Activated CD8-positive, alpha-beta memory T cell treated with anti-CD3 and anti-CD28 coated beads for 1 hour (primary cell): ENCODE data around the gene CLDN4.
"Not testable (repeated sequence)": the region's sequence is repeated elsewhere in the genome, so short reads cannot be mapped to it uniquely, and the experiment has no call there.

Experiments
- DNase-seq, 2 donors: peaks; one replicate each; pipeline ENCODE4 v3.0.0-alpha.2; 2020; ENCODE audit warnings: low read depth in 1 of 2; ENCODE audit errors: extremely low read depth in 1 of 2

Gene CLDN4

GRCh38 chr7:73823257-73823656 is 7.5 kb upstream of the CLDN4 start:
- no peak for DNase-seq

- DNase-seq: no peak
Measured at GRCh38 chr7:73823873-73824592, 6.8 kb upstream of the CLDN4 start.

GRCh38 chr7:73824986-73825385 is 5.8 kb upstream of the CLDN4 start:
- DNase-seq: no peak

GRCh38 chr7:73827567-73828106 is 3.2 kb upstream of the CLDN4 start:
- DNase-seq: no peak

GRCh38 chr7:73828107-73828803 is 2.5 kb upstream of the CLDN4 start:
- DNase-seq: no peak

- no peak for DNase-seq
Measured at GRCh38 chr7:73828972-73829371, 1.8 kb upstream of the CLDN4 start.

- no peak for DNase-seq
Measured at GRCh38 chr7:73829505-73829904, 1.3 kb upstream of the CLDN4 start.

- DNase-seq: no peak
Measured at GRCh38 chr7:73829921-73830680, 695 bp upstream of the CLDN4 start.

GRCh38 chr7:73831584-73831833 is 713 bp downstream of the CLDN4 start:
- DNase-seq: no peak

GRCh38 chr7:73831834-73832651 is 1.2 kb downstream of the CLDN4 start:
- no peak for DNase-seq

- no peak for DNase-seq
Measured at GRCh38 chr7:73832806-73833205, 2.0 kb downstream of the CLDN4 start.

- no peak for DNase-seq
Measured at GRCh38 chr7:73833251-73833919, 2.6 kb downstream of the CLDN4 start.

- no peak for DNase-seq
Measured at GRCh38 chr7:73834626-73835191, 3.9 kb downstream of the CLDN4 start.

GRCh38 chr7:73837167-73837566 is 6.4 kb downstream of the CLDN4 start:
- DNase-seq: not testable (repeated sequence)

GRCh38 chr7:73838642-73839041 is 7.8 kb downstream of the CLDN4 start:
- DNase-seq: no peak

GRCh38 chr7:73839290-73839689 is 8.5 kb downstream of the CLDN4 start:
- DNase-seq: no peak

GRCh38 chr7:73839743-73840714 is 9.2 kb downstream of the CLDN4 start:
- DNase-seq: no peak

- DNase-seq: no peak
Measured at GRCh38 chr7:73840715-73841379, 10.1 kb downstream of the CLDN4 start.
